GM12892 (cell line): ENCODE data around the gene SLC24A1.
"Not testable (repeated sequence)": the region's sequence is repeated elsewhere in the genome, so short reads cannot be mapped to it uniquely, and the experiment has no call there.

ENCODE experiments used
- DNase-seq: peaks from one replicate; pipeline ENCODE4 v3.0.0; 2011; ENCODE audit not compliant: insufficient read length
- FAIRE-seq: peaks from 2 replicates; lab custom pipeline; 2011; peaks lifted over from hg19 to GRCh38; lab: Jason Lieb, UNC
- POLR2A ChIP-seq: IDR thresholded peaks from 2 replicates; pipeline ENCODE4 v1.6.1; 2011; ENCODE audit warnings: low read depth, low read length, control low read depth
- POLR2AphosphoS5 ChIP-seq: IDR thresholded peaks from 2 replicates; pipeline ENCODE4 v1.6.1; 2011; ENCODE audit warnings: low read depth, low read length, control low read depth
- TAF1 ChIP-seq: IDR thresholded peaks from 2 replicates; pipeline ENCODE4 v1.6.1; 2011; ENCODE audit warnings: low read depth, mild to moderate bottlenecking, control low read depth, low read length, borderline replicate concordance

The SLC24A1 gene

GRCh38 chr15:65599677-65600076 lies 22.1 kb upstream of the SLC24A1 start:
- TF ChIP-seq TAF1 = no peak
- DNase-seq (no peak), FAIRE-seq (no peak)

GRCh38 chr15:65603134-65603533 lies 18.6 kb upstream of the SLC24A1 start:
- DNase-seq (no peak), FAIRE-seq (no peak)
- TF ChIP-seq TAF1 (no peak), POLR2A (no peak), POLR2AphosphoS5 (no peak)

DNA sequence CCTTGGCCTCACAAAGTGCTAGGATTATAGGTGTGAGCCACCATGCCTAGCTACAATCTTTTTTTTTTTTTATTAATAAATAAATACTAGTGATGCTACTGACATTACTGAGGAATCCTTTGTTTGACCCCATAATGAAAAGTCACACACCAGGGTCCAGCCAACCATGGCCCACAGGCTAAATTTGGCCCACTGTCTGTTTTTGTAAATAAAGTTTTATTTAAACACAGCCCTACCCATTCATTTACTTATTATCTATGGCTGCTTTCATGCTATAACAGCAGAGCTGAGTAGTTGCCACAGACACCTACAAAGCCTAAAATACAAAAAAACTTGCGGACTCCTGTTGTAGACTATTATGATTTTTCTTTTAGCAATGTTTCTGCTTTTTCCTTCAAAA lies 18.2 kb upstream of the SLC24A1 start:
- TF ChIP-seq POLR2A = no peak
- TF ChIP-seq TAF1 = no peak
- DNase-seq (no peak), FAIRE-seq (no peak)

- peak; percentile 89 for DNase-seq
- FAIRE-seq = peak; percentile 99
- TF ChIP-seq POLR2AphosphoS5 (peak; percentile 74), POLR2A (peak; percentile 88), TAF1 (peak; percentile 41; the same call in 1 of the 2 replicates)
Measured at GRCh38 chr15:65610871-65611718, 10.6 kb upstream of the SLC24A1 start, which contains the start of gene INTS14. INTS14 (minus strand) TSS chr15:65611131; CDS start chr15:65607380, 3,751 bp downstream.

DNA sequence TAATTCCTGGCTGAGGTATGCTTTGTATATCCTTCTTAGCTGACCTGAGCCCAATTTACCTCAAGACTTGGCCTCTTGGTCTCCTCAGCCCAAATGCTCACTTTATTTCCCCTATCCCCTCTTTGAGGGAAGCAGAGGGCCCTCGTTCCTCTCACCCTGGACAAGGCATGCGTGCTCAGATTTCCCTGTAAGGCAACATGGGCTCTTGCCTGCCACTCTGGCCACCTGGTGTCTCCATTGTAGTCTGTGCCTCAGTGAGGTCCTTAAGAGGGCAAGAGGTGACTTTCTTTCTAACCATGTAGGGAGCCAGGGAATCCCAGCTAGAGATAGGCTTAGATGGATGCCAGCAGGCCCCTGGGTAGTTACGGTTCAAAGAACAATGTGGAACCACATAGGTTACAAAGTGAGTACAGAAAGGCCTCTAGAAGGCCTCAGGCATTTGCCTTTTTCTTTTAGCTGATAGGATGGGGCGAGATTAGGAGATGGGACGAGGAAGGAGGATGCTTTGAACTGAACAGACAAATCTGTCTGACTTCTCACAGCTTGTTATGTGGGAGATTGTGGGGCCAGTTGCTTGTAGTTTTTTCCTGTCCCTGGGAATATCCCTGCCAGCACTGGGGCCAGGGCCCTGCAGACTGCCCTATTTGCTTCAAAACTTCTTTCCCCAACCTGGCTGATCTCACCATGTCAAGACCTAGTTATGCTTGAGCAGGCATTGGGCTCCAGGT lies 9.7 kb upstream of the SLC24A1 start:
- no peak for DNase-seq
- FAIRE-seq = no peak
- TF ChIP-seq POLR2A (no peak), TAF1 (no peak), POLR2AphosphoS5 (no peak)

- no peak for TF ChIP-seq TAF1
- no peak for TF ChIP-seq POLR2A
- TF ChIP-seq POLR2AphosphoS5 = no peak
- DNase-seq = no peak
- FAIRE-seq = no peak
Measured at GRCh38 chr15:65612616-65612946, 9.2 kb upstream of the SLC24A1 start.

DNA sequence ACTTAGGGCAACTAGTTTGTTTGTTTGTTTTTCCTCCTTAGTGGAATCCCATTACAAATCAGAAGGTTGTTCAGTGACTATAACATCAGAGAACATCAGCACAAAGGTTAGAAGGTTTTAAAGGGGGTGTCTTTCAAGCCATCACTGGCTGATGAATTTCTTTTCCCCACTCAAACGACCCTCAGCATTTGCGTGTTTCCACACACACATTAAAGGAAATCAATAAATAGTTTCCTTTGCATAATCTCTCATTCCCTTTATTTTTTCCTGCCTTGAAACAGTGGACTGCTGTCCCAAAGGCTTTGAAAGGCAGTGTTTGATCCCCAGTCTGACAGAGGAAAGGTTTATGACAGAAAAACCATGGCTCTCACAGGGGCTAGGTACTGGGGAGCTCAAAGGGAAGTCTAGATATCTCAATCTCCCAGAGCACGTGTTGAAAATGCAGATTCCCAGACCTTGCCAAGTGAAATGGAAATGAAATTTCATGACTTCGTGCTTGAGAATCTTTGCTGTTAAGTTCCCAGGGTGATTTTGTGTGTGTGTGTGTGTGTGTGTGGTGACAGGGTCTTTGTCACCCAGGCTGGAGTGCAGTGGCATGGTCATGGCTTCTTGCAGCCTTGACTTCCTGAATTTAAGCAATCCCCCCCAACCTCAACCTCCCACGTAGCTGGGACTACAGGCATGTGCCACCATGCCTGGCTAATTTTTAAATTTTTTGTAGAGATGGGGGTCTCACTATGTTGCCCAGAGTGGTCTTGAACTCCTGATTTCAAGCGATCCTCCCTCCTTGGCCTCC lies 8.6 kb upstream of the SLC24A1 start:
- no peak for FAIRE-seq
- no peak for TF ChIP-seq POLR2AphosphoS5
- TF ChIP-seq TAF1 = no peak
- no peak for TF ChIP-seq POLR2A
- DNase-seq = no peak

DNA sequence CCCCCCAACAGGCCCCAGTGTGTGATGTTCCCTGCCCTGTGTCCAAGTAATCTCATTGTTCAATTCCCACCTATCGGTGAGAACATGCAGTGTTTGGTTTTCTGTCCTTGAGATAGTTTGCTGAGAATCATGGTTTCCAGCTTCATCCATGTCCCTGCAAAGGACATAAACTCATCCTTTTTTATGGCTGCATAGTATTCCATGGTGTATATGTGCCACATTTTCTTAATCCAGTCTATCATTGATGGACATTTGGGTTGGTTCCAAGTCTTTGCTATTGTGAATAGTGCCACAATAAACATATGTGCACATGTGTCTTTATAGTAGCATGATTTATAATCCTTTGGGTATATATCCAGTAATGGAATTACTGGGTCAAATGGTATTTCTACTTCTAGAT lies 5.9 kb upstream of the SLC24A1 start:
- DNase-seq, FAIRE-seq: not testable (repeated sequence)

GRCh38 chr15:65618560-65619109 lies 3.1 kb upstream of the SLC24A1 start:
- TF ChIP-seq POLR2AphosphoS5 (no peak), TAF1 (no peak), POLR2A (no peak)
- DNase-seq (no peak), FAIRE-seq (no peak)

GRCh38 chr15:65619626-65620290 lies 2.0 kb upstream of the SLC24A1 start:
- DNase-seq (no peak), FAIRE-seq (no peak)
- no peak for TF ChIP-seq POLR2AphosphoS5
- TF ChIP-seq POLR2A = no peak
- TF ChIP-seq TAF1 = no peak

DNA sequence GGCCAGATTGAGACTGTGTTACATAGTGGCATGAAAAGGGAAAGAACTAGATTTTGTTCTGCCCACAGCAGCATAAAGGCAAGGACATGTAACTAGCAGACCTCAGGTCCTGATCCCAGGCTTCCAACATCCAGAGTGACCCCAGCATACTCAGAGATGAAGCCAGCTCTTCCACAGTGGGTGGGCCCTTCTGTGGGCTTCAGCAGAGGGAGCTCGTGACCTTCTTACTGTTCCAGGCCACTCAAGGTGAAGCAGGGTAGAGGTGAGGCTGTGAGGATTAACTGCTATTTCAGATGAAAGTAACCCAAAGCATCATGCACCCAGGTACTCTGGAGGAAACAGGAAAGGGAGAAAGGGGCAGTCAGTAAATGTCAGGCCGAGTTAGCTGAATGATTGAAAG lies 905 bp upstream of the SLC24A1 start:
- FAIRE-seq (no peak), DNase-seq (no peak)
- no peak for TF ChIP-seq POLR2AphosphoS5
- no peak for TF ChIP-seq TAF1
- TF ChIP-seq POLR2A = no peak
